Type B pancreatic cell (in vitro differentiated cells): ENCODE measurements around the gene ABAT. TPM values are rescaled to one million over a fixed set of nuclear protein-coding genes. Genes with fewer than 3 reads are reported as not detected.
A peak's percentile ranks its signal among the peaks of the same experiment; 100 is the strongest.
"Not testable (repeated sequence)": the region's sequence is repeated elsewhere in the genome, so short reads cannot be mapped to it uniquely, and the experiment has no call there.

Source experiments
- DNase-seq: peaks from one replicate; pipeline ENCODE4 v3.0.0; 2021; ENCODE audit warnings: mixed read lengths; ENCODE audit not compliant: unreplicated experiment; ENCODE audit errors: extremely low spot score
- H3K27ac Mint-ChIP-seq: 2 replicates; pipeline ENCODE4 v1.8.0; 2021; ENCODE audit warnings: mild to moderate bottlenecking, mixed read lengths
- H3K27me3 Mint-ChIP-seq: 2 replicates; pipeline ENCODE4 v1.8.0; 2021; ENCODE audit warnings: mixed read lengths
- H3K36me3 Mint-ChIP-seq: 2 replicates; pipeline ENCODE4 v1.8.0; 2021; ENCODE audit warnings: mixed read lengths
- H3K4me1 Mint-ChIP-seq: one replicate; pipeline ENCODE4 v1.8.0; 2021; ENCODE audit warnings: mixed read lengths; ENCODE audit not compliant: unreplicated experiment
- H3K4me3 Mint-ChIP-seq: 2 replicates; pipeline ENCODE4 v1.8.0; 2021; ENCODE audit warnings: mild to moderate bottlenecking, mixed read lengths
- H3K9me3 Mint-ChIP-seq: 2 replicates; pipeline ENCODE4 v1.8.0; 2021; ENCODE audit warnings: mixed read lengths
- CTCF ChIP-seq: fragments of 200-600 bp; sonication (generic); conservative IDR thresholded peaks from 2 replicates; pipeline ENCODE4 v1.5.0; 2021; ENCODE audit warnings: antibody characterized with exemption, mild to moderate bottlenecking
- total RNA-seq: library from RNA; stranded (reverse); gene quantifications from 2 replicates; pipeline ENCODE4 v1.2.1, GENCODE V29; 2021; ENCODE audit warnings: low replicate concordance

The ABAT gene
- total RNA-seq, 1 donor from 2014 or later = 32.1 TPM

- peak; percentile 93 for DNase-seq
- TF ChIP-seq CTCF = no peak
- peak within 1 kb of the TSS; percentile 87 for H3K27ac Mint-ChIP-seq
- peaks cover 26% of the 10 kb centered on the region for H3K4me1 Mint-ChIP-seq
- H3K36me3 Mint-ChIP-seq = no peaks in the 10 kb centered on the region
- peak within 1 kb of the TSS; percentile 98 for H3K4me3 Mint-ChIP-seq
- H3K9me3 Mint-ChIP-seq = no peaks in the 10 kb centered on the region
- no peaks in the 10 kb centered on the region for H3K27me3 Mint-ChIP-seq
These were observed 123.2 kb downstream of the ABAT start, which contains the start of the genes PMM2 and TMEM186 for GRCh38 chr16:8797364-8798173. TSS of gene PMM2 (plus strand) at chr16:8797839. CDS start at chr16:8797883, 44 bp downstream. TSS of gene TMEM186 (minus strand) at chr16:8797639. CDS start at chr16:8797614, 25 bp downstream.

GRCh38 chr16:8798174-8798527 is 123.7 kb downstream of the ABAT start:
- Mint-ChIP-seq H3K27ac (peak overlapping the region; percentile 87), H3K27me3 (no peaks in the 10 kb centered on the region)

GRCh38 chr16:8798535-8799157 is 124.2 kb downstream of the ABAT start:
- Mint-ChIP-seq H3K4me3 (peak overlapping the region; percentile 98), H3K27me3 (no peaks in the 10 kb centered on the region), H3K36me3 (peaks cover 6% of the 10 kb centered on the region), H3K4me1 (peaks cover 23% of the 10 kb centered on the region), H3K27ac (peak overlapping the region; percentile 87), H3K9me3 (no peaks in the 10 kb centered on the region)
- TF ChIP-seq CTCF = no peak
- DNase-seq = no peak

More at GRCh38 chr16:8798174-8798527, 123.7 kb downstream of the ABAT start:
- no peak for TF ChIP-seq CTCF
- H3K4me3 Mint-ChIP-seq = peak overlapping the region; percentile 98
- peaks cover 23% of the 10 kb centered on the region for H3K4me1 Mint-ChIP-seq
- DNase-seq = no peak
- H3K9me3 Mint-ChIP-seq = no peaks in the 10 kb centered on the region
- peaks cover 4% of the 10 kb centered on the region for H3K36me3 Mint-ChIP-seq

- H3K4me3 Mint-ChIP-seq = no peak overlapping the region
- peak overlapping the region; percentile 10 for H3K27ac Mint-ChIP-seq
- no peaks in the 10 kb centered on the region for H3K9me3 Mint-ChIP-seq
- H3K4me1 Mint-ChIP-seq = peaks cover 17% of the 10 kb centered on the region
- no peak for DNase-seq
- H3K27me3 Mint-ChIP-seq = no peaks in the 10 kb centered on the region
- H3K36me3 Mint-ChIP-seq = peaks cover 13% of the 10 kb centered on the region
- no peak for TF ChIP-seq CTCF
These were observed 127.3 kb downstream of the ABAT start for GRCh38 chr16:8801701-8802100.

GRCh38 chr16:8803733-8804132 is 129.3 kb downstream of the ABAT start:
- not testable (repeated sequence) for H3K4me1 Mint-ChIP-seq, H3K27me3 Mint-ChIP-seq, DNase-seq, H3K4me3 Mint-ChIP-seq, H3K27ac Mint-ChIP-seq, H3K9me3 Mint-ChIP-seq
- H3K36me3 Mint-ChIP-seq = peaks cover 13% of the 10 kb centered on the region

- peaks cover 17% of the 10 kb centered on the region for H3K36me3 Mint-ChIP-seq
- DNase-seq = no peak
- H3K27me3 Mint-ChIP-seq = no peaks in the 10 kb centered on the region
- no peaks in the 10 kb centered on the region for H3K9me3 Mint-ChIP-seq
- H3K4me1 Mint-ChIP-seq = peaks cover under 1% of the 10 kb centered on the region
- H3K4me3 Mint-ChIP-seq = no peak overlapping the region
- no peak for TF ChIP-seq CTCF
- H3K27ac Mint-ChIP-seq = no peak overlapping the region
These were observed 129.9 kb downstream of the ABAT start for GRCh38 chr16:8804313-8804712.
